Keratinocyte (primary cell): ENCODE data around the gene ROBO4.

ENCODE experiments used
- EZH2 ChIP-seq: IDR thresholded peaks from one replicate; pipeline ENCODE4 v1.6.1; 2012; ENCODE audit warnings: inconsistent platforms, mild to moderate bottlenecking, low read length, moderate library complexity
- TF ChIP-seq, protein P1 (sequence below), 3 experiments: IDR thresholded peaks in 1 of 3; conservative IDR thresholded peaks in 1 of 3; optimal IDR thresholded peaks in 1 of 3; 2 replicates in 2 of 3; 3 replicates in 1 of 3; pipeline versions ENCODE3 to v1.5.1; 2011; ENCODE audit warnings: low read length in 3 of 3, mild to moderate bottlenecking in 3 of 3, moderate library complexity in 2 of 3, control low read depth in 1 of 3, inconsistent platforms in 1 of 3; ENCODE audit not compliant: insufficient read depth in 2 of 3; ENCODE audit errors: extremely low read depth in 1 of 3

DNA sequence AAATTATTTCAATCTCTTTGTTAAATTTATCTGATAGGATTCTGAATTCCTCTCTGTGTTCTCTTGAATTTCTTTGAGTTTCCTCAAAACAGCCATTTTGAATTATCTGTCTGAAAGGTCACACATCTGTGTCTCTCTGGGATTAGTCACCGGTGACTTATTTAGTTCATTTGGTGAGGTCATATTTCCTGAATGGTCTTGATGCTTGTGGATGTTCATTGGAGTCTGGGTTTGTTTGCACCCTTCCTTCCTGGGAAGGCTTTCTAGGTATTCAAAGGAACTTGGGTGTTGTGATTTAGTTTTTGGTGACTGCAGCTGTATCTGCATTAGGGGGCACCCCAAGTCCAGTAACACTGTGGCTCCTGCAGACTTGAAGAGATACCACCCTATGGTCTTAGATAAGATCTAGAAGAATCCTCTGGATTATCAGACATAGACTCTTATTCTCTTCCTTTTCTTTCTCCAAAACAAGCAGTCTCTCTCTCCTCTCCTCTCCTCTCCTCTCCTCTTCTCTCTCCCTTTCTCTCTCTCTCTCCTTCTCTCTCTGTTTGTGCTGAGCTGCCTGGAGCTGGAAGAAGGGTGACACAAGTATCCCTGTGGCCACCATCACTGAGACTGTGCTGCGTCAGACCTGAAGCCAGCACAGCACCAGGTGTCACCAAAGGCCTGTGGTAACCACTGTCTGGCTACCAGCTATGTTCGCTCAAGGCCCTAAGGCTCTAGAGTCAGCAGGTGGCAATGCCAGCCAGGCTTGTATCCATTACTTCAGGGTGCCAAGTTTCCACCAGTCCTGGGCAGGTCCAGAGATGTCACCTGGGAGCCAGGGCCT lies 18.1 kb upstream of the ROBO4 start:
- TF ChIP-seq, protein P1, sequence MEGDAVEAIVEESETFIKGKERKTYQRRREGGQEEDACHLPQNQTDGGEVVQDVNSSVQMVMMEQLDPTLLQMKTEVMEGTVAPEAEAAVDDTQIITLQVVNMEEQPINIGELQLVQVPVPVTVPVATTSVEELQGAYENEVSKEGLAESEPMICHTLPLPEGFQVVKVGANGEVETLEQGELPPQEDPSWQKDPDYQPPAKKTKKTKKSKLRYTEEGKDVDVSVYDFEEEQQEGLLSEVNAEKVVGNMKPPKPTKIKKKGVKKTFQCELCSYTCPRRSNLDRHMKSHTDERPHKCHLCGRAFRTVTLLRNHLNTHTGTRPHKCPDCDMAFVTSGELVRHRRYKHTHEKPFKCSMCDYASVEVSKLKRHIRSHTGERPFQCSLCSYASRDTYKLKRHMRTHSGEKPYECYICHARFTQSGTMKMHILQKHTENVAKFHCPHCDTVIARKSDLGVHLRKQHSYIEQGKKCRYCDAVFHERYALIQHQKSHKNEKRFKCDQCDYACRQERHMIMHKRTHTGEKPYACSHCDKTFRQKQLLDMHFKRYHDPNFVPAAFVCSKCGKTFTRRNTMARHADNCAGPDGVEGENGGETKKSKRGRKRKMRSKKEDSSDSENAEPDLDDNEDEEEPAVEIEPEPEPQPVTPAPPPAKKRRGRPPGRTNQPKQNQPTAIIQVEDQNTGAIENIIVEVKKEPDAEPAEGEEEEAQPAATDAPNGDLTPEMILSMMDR (optimal IDR thresholded peaks at IDR 0.05 in 1 of 3, IDR thresholded peaks at IDR 0.05 in 1 of 3, conservative IDR thresholded peaks at IDR 0.05 in 1 of 3; ENCODE audit: extremely low read depth in 1 of 3, insufficient read depth in 2 of 3, low read length in 3 of 3) = peak in 1 of 3 experiments; percentile 23
- TF ChIP-seq EZH2 = no peak
